GF-D8 (cell line): ENCODE measurements around the gene IL1RAP.
"Not testable (repeated sequence)": the region's sequence is repeated elsewhere in the genome, so short reads cannot be mapped to it uniquely, and the experiment has no call there.

Experiments
- DNase-seq: peaks from one replicate; lab custom pipeline; 2025; lab: John Stamatoyannopoulos, UW

The IL1RAP gene, protein sequence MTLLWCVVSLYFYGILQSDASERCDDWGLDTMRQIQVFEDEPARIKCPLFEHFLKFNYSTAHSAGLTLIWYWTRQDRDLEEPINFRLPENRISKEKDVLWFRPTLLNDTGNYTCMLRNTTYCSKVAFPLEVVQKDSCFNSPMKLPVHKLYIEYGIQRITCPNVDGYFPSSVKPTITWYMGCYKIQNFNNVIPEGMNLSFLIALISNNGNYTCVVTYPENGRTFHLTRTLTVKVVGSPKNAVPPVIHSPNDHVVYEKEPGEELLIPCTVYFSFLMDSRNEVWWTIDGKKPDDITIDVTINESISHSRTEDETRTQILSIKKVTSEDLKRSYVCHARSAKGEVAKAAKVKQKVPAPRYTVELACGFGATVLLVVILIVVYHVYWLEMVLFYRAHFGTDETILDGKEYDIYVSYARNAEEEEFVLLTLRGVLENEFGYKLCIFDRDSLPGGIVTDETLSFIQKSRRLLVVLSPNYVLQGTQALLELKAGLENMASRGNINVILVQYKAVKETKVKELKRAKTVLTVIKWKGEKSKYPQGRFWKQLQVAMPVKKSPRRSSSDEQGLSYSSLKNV

GRCh38 chr3:190513409-190514370 lies at the start of gene IL1RAP:
IL1RAP (plus strand) TSS chr3:190514085; CDS start chr3:190564290, 50,205 bp downstream.
- peak; percentile 94 for DNase-seq

DNA sequence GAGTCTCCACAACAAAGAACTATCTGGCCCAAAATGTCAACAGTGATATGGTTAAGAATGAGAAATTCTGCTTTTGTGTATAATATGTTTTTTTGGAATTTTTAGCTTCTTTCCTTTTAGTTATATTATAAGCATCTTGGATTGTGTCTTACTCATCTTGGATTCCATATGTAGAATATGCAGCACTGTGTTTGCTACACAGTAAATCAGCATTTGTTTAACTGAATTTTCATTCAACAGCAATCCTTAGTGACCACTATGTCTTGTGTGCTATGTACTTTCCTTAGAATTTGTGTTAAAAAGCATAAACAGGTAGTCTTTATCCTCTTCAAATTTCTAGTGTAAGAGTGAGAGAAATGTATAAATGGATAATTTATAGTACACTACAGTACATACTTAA lies 46.0 kb upstream of the IL1RAP start:
- DNase-seq: no peak

GRCh38 chr3:190473261-190473660 lies 40.6 kb upstream of the IL1RAP start:
- DNase-seq: not testable (repeated sequence)

GRCh38 chr3:190481779-190482178 lies 32.1 kb upstream of the IL1RAP start:
- no peak for DNase-seq

GRCh38 chr3:190485830-190486532 lies 27.9 kb upstream of the IL1RAP start:
- DNase-seq: no peak

DNA sequence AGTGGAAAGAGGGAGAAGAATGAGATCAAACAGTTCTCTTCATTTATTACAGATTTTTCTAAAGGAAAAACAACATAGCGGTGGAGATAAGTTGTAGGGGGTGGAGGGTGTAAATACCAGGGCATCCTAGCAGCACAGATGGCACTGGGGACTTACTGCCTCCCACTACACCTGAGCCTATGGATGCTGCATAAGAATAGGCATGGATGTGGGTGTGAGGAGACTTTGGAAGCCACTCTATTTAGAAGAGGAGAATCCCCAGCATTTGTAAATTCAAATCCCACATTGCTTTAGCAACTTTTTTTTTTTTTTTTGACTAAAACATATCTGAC lies 27.4 kb upstream of the IL1RAP start:
- DNase-seq: no peak

- DNase-seq: no peak
These were observed 26.8 kb upstream of the IL1RAP start for GRCh38 chr3:190486908-190487607.

DNA sequence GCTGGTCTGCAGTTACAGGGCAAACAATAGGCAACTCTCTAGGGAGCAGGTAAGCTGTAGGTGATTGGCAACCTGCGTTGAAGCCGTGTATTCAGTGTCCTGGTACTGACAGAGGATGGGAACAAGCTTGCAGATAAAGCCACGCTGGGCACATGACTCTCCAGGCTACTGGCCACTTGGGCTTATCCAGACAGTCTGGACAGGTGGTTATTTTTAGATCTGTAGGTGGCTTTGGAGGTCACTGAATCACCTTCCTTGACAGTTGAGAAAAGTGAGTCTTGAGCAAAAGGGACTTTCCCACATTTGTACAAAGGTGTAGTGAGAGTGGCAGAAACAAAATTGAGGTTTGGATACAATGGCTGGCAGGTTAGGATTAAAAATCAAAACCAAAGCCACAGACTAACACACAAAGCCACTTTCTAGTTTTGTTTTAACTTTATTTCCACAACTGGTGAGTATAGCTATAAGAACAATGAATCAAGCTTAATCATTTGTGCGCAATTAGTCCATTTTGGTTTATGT lies 22.3 kb upstream of the IL1RAP start:
- DNase-seq: no peak

- DNase-seq: no peak
These were observed 21.8 kb upstream of the IL1RAP start for GRCh38 chr3:190492129-190492528.

DNA sequence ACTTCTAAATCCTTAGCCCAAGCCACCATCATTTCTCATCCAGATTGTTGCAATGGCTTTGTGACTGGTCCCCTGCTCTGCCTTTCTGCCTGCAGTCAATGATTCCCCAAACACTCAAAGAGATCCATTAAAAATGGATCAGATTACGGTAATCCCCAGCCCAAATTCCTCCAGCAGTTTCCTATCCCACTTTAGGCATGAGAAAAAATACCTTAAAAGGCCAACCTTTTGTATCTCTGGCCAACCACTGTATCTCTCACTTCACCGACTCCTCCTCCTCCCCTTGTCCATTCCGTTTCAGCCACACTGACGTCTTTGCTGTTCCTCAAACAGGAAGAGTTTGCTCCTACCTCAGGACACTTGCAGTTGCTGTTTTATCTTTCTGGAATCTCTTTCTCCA lies 20.9 kb upstream of the IL1RAP start:
- no peak for DNase-seq

- no peak for DNase-seq
These were observed 19.0 kb upstream of the IL1RAP start for GRCh38 chr3:190494907-190495306.

DNA sequence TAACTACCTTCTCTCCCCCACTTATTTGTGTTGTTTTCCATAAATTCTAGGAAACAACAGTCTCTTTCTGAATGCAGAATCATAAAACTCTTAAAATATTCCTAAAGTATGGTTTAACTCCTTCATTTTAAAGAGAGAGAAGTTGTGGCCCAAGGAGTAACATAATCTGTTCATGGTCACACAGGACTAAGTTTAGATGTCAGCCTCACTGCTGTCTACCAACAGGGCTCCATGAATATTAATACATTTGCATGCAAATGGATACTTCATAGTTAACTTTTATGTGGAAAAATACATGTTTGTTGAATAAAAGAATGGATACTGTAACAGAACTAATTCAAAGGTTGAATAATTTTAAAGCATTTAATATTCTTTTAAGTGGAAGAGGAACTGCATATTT lies 18.5 kb upstream of the IL1RAP start:
- no peak for DNase-seq

DNA sequence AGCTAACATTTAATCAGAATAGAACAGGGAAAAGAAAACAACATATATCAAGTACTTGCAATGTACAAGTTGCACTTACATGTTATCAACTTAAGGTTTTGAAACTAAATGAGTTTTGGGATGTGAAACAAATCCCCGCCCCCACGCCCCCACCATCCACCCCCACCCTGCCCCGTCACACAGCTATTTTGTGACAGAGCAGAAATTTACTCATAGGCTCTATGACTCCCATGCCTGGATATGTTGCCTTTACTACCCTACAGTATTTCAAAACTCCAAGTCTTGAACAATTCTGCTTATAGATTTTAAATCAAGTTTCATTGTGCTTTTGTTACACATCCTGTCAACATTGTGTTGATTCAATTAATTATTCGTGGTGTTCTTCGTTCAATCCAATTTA lies 18.1 kb upstream of the IL1RAP start:
- no peak for DNase-seq

GRCh38 chr3:190496859-190497258 lies 17.0 kb upstream of the IL1RAP start:
- no peak for DNase-seq

DNA sequence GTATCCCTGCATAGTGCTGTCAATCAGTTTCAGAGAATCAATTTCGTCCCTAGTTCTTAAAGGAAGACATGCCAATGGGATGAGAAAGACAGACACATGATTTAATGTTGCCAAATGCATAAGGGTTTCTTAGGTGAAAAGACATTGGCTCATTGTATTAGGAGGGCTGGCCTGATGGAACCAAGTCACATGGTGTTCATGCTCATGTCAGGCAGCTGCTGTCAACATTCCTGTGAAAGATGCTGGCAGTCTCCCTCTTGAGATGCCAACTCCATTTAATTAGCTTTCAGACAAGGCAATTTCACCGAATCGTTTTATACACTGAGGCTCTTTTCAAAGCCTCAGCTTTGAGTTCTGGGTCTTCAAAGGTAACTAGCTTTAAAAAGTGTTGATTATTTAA lies 16.1 kb upstream of the IL1RAP start:
- DNase-seq: no peak

GRCh38 chr3:190498293-190498692 lies 15.6 kb upstream of the IL1RAP start:
- DNase-seq: no peak

DNA sequence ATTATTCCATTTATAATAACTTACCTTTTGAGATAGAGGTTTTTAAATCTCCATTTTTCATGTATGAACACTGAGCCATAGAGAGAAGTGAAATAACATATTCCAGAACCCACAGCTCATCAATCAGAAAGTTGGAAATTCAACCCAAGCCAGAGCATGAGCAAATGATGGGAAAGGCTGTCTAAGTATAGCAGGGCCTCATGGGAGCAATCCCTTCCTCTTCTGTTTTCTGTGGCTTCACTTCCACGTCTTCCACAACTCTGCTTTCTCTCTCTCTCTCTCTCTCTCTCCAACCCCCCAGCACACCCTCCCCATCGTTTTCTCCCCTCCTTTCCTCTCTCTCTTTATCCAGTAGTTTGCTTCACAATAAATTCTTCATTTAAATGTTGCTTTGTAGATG lies 14.8 kb upstream of the IL1RAP start:
- no peak for DNase-seq

DNA sequence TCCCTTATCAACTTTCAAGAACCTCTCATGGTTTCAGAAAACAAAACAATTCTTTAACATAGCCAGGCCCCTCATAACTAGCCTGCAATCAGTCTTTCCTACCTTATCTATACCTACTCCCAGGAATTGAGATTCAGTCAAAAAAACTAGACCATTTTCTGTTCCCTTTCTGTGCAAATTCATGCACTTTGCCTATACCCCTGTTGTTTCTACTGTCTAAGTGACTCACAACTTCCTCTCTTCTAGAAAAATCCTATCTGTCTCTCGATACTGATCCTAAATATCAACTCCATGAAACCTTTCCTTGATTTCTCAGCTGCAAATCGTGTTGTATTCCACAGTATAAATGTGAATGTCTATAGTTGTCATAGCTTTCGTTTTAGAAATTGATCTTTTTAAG lies 10.9 kb upstream of the IL1RAP start:
- no peak for DNase-seq

- peak; percentile 36 for DNase-seq
These were observed 9.3 kb upstream of the IL1RAP start for GRCh38 chr3:190504354-190505125.

DNA sequence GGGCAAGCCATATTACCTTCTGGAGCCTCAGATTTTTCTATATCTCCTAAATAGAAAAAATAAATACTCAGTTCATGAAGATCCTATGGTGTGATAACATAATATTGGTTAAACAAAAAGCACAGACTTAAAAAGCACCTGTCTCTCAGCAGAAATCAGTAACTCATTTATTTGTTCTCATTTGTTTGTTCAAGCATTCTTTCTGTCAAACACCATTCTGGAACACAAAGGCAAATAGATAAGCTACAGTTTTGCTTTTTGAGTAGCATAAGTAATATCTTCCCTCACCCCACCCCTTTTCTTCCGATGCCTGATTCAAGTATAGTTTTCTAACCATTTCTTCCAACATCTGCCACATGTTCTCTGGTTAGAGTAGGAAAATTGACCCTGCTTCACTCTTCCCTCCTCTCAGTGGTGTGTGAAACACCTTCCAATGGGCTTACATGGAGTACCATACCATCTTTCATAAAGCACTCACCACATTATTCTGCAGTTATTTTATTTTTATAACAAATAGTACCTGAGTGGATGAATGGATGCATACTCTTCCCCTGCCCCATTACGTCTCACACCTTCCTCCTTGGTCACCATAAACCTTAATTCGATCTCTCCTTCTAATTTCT lies 8.4 kb upstream of the IL1RAP start:
- DNase-seq: no peak
